ENCODE results near the gene DPM3. TPM values are rescaled to one million over a fixed set of nuclear protein-coding genes. Genes with fewer than 3 reads are reported as not detected.

Gene DPM3
- total and polyA plus RNA-seq, 2 of the 13 experiments (the other 11 are each of a cell fraction or from before 2014, with no cell fraction given): 23.2 to 53.4 TPM

GRCh38 chr1:155125946-155126555 is 14.3 kb downstream of the DPM3 start (continued):
- TF ChIP-seq YEATS4 (CRISPR knock-in tag; IDR thresholded peaks at IDR 0.05; ENCODE audit: borderline replicate concordance): peak; percentile 93
- TF ChIP-seq, protein P1, sequence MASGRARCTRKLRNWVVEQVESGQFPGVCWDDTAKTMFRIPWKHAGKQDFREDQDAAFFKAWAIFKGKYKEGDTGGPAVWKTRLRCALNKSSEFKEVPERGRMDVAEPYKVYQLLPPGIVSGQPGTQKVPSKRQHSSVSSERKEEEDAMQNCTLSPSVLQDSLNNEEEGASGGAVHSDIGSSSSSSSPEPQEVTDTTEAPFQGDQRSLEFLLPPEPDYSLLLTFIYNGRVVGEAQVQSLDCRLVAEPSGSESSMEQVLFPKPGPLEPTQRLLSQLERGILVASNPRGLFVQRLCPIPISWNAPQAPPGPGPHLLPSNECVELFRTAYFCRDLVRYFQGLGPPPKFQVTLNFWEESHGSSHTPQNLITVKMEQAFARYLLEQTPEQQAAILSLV (CRISPR knock-in tag; IDR thresholded peaks at IDR 0.05; ENCODE audit: borderline replicate concordance): peak; percentile 92
- TF ChIP-seq, protein P2, sequence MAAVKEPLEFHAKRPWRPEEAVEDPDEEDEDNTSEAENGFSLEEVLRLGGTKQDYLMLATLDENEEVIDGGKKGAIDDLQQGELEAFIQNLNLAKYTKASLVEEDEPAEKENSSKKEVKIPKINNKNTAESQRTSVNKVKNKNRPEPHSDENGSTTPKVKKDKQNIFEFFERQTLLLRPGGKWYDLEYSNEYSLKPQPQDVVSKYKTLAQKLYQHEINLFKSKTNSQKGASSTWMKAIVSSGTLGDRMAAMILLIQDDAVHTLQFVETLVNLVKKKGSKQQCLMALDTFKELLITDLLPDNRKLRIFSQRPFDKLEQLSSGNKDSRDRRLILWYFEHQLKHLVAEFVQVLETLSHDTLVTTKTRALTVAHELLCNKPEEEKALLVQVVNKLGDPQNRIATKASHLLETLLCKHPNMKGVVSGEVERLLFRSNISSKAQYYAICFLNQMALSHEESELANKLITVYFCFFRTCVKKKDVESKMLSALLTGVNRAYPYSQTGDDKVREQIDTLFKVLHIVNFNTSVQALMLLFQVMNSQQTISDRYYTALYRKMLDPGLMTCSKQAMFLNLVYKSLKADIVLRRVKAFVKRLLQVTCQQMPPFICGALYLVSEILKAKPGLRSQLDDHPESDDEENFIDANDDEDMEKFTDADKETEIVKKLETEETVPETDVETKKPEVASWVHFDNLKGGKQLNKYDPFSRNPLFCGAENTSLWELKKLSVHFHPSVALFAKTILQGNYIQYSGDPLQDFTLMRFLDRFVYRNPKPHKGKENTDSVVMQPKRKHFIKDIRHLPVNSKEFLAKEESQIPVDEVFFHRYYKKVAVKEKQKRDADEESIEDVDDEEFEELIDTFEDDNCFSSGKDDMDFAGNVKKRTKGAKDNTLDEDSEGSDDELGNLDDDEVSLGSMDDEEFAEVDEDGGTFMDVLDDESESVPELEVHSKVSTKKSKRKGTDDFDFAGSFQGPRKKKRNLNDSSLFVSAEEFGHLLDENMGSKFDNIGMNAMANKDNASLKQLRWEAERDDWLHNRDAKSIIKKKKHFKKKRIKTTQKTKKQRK (IDR thresholded peaks at IDR 0.05; ENCODE audit: low read length): no peak
- no peak for TF ChIP-seq KAT2B (IDR thresholded peaks at IDR 0.05; ENCODE audit: borderline replicate concordance, low read depth, low read length)
- TF ChIP-seq ONECUT2 (CRISPR knock-in tag; IDR thresholded peaks at IDR 0.05): 0 out of 2 replicates have a peak, but pooled peaks have one; percentile 7
- no peak for TF ChIP-seq ARNT (IDR thresholded peaks at IDR 0.05)
- TF ChIP-seq PHF8 (CRISPR knock-in tag; IDR thresholded peaks at IDR 0.05): peak; percentile 76
- TF ChIP-seq SMARCC2 (IDR thresholded peaks at IDR 0.05): no peak
- TF ChIP-seq, protein P3, sequence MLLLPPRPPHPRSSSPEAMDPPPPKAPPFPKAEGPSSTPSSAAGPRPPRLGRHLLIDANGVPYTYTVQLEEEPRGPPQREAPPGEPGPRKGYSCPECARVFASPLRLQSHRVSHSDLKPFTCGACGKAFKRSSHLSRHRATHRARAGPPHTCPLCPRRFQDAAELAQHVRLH (CRISPR knock-in tag; IDR thresholded peaks at IDR 0.05; ENCODE audit: borderline replicate concordance, low read depth): peak; percentile 82; the same call in 1 of the 2 replicates
- TF ChIP-seq, protein P4, sequence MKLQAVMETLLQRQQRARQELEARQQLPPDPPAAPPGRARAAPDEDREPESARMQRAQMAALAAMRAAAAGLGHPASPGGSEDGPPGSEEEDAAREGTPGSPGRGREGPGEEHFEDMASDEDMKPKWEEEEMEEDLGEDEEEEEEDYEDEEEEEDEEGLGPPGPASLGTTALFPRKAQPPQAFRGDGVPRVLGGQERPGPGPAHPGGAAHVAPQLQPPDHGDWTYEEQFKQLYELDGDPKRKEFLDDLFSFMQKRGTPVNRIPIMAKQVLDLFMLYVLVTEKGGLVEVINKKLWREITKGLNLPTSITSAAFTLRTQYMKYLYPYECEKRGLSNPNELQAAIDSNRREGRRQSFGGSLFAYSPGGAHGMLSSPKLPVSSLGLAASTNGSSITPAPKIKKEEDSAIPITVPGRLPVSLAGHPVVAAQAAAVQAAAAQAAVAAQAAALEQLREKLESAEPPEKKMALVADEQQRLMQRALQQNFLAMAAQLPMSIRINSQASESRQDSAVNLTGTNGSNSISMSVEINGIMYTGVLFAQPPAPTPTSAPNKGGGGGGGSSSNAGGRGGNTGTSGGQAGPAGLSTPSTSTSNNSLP (IDR thresholded peaks at IDR 0.05; ENCODE audit: low read depth, low read length): peak; percentile 50
- no peak for TF ChIP-seq TCF12 (IDR thresholded peaks at IDR 0.05)
- peak; percentile 99 for TF ChIP-seq TCF12 (CRISPR knock-in tag; IDR thresholded peaks at IDR 0.05)
- TF ChIP-seq ZFP36L2 (CRISPR knock-in tag; IDR thresholded peaks at IDR 0.05): no peak; the same call in 1 of the 2 replicates
- peak; percentile 96 for TF ChIP-seq REXO4 (CRISPR knock-in tag; IDR thresholded peaks at IDR 0.05; ENCODE audit: borderline replicate concordance)
- TF ChIP-seq HNRNPUL1 (IDR thresholded peaks at IDR 0.05; ENCODE audit: low read depth, low read length): no peak
- peak; percentile 99 for TF ChIP-seq HNRNPL (IDR thresholded peaks at IDR 0.05; ENCODE audit: low read depth, low read length)
- peak; percentile 79; the same call in 1 of the 2 replicates for TF ChIP-seq IRX3 (CRISPR knock-in tag; IDR thresholded peaks at IDR 0.05; ENCODE audit: borderline replicate concordance, low read depth)
- TF ChIP-seq ZNF235 (CRISPR knock-in tag; IDR thresholded peaks at IDR 0.05; ENCODE audit: borderline replicate concordance): peak; percentile 14; the same call in 1 of the 2 replicates
- TF ChIP-seq ZFP1 (CRISPR knock-in tag; IDR thresholded peaks at IDR 0.05): peak; percentile 79; the same call in 1 of the 2 replicates
- TF ChIP-seq SRF (IDR thresholded peaks at IDR 0.05; ENCODE audit: low read depth, low read length): no peak
- no peak for TF ChIP-seq CCAR2 (optimal IDR thresholded peaks at IDR 0.05; ENCODE audit: low read depth, low read length)
- TF ChIP-seq RBM22 (optimal IDR thresholded peaks at IDR 0.05; ENCODE audit: low read length): peak; percentile 13
- TF ChIP-seq, protein P5, sequence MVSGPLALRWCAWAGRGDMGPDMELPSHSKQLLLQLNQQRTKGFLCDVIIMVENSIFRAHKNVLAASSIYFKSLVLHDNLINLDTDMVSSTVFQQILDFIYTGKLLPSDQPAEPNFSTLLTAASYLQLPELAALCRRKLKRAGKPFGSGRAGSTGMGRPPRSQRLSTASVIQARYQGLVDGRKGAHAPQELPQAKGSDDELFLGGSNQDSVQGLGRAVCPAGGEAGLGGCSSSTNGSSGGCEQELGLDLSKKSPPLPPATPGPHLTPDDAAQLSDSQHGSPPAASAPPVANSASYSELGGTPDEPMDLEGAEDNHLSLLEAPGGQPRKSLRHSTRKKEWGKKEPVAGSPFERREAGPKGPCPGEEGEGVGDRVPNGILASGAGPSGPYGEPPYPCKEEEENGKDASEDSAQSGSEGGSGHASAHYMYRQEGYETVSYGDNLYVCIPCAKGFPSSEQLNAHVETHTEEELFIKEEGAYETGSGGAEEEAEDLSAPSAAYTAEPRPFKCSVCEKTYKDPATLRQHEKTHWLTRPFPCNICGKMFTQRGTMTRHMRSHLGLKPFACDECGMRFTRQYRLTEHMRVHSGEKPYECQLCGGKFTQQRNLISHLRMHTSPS (CRISPR knock-in tag; IDR thresholded peaks at IDR 0.05; ENCODE audit: low read depth): peak; percentile 100
